Stimulated activated CD8-positive, alpha-beta memory T cell treated with anti-CD3 and anti-CD28 coated beads, Interleukin-4, amount 100 ng/mL, for 4 hours (primary cell): ENCODE data around the gene ATXN1.
A peak's percentile ranks its signal among the peaks of the same experiment; 100 is the strongest.

Experiments
- DNase-seq, 2 donors: peaks; one replicate each; pipeline ENCODE4 v3.0.0-alpha.2; 2020; ENCODE audit warnings: low read depth in 2 of 2, low spot score in 1 of 2

ATXN1 gene

DNA sequence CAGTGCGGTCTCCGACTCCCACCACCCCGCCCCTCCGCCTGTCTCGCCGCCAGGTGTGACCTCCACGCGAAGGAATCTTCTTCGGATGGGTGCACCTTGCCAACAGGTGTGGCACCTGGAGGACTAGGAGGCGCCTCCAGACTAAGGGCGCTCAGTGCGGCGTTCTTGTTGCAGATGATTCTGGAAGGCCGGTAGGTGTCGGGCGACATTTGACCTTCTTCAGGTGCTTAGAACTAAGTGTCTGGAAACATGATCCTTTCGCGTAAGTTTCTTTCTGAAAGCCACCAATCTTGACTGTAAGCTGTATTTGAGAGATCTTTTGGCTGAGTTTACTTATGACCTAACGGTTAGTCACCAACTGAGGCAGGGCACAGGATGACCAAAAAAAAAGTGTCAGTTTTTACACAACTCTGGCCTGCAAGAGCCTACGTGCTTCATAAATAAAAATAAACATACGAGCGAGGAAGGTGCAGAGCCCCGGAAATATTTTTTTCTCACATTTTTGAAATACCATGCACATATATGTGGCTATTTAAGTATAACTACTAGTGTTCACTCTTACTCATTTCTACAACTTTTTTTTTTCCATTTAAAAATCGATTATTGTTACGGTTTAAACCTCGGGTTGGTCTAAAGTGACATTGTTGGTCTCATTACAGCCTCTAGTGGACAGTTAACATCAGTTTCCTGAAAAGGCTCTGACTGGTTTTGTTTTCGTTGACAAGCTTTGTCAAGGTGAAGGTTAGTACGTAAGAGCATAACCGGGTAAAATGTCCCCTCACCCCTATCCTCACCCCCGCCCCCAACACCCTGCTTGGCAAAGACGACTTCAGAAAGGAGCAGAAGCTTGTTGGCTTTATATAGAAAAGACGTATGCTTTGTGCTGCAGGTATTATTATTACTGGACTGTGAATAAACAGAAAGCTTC lies 1.6 kb upstream of the ATXN1 start:
- peak; percentile 24 for DNase-seq

DNA sequence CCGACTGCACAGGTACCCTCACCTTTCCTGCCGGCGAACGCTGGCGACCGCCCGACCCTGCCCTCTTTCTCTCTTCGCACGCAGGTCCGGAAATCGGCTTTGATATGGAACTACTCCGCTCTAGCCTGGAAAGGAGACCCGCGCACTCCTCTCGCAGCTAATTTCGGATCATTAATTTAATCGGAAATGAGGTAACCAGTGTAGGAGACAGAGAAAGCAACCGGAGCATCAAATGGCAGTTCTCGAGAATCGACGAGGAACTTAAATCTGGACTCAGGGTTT lies 949 bp upstream of the ATXN1 start:
- no peak for DNase-seq

DNA sequence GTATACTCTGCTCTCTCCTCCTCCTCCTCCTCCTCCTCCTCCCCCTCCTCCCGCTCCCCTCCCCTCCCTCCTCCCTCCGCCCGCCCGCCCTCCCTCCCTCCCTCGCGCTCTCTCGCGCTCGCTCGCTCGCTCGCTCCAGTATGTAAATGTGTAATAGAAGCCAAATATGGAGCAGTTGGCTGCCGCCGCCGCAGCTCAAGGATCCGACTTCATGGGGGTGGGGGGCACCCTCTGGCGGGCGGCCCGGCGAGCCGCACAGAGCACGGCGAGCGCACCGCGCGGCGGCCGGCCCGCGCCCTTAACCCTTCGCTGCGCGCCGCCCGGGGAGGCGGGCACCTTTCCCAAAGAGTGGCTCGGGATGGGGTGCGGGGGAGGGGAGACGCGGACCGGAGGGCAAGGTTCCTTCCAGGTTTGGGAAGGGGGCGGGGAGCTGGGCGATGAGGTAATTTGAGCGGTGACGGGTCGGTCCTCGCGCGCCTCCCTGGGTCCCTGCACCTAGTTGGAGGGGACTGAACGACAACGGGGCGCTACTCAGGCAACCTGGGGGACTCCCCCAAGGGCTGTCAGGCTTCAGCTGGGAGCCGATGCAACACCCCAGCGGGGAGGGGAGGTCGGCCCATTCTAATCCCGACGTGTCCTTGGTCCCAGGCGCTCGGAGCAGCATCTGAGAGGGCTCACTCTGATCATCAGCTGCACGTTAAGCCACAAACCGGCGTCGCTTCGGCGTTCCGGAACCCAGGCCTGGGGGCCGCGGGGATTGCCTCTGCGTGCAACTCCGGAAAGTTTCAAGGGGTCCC lies 409 bp upstream of the ATXN1 start:
- peak; percentile 58 to 69 for DNase-seq

DNA sequence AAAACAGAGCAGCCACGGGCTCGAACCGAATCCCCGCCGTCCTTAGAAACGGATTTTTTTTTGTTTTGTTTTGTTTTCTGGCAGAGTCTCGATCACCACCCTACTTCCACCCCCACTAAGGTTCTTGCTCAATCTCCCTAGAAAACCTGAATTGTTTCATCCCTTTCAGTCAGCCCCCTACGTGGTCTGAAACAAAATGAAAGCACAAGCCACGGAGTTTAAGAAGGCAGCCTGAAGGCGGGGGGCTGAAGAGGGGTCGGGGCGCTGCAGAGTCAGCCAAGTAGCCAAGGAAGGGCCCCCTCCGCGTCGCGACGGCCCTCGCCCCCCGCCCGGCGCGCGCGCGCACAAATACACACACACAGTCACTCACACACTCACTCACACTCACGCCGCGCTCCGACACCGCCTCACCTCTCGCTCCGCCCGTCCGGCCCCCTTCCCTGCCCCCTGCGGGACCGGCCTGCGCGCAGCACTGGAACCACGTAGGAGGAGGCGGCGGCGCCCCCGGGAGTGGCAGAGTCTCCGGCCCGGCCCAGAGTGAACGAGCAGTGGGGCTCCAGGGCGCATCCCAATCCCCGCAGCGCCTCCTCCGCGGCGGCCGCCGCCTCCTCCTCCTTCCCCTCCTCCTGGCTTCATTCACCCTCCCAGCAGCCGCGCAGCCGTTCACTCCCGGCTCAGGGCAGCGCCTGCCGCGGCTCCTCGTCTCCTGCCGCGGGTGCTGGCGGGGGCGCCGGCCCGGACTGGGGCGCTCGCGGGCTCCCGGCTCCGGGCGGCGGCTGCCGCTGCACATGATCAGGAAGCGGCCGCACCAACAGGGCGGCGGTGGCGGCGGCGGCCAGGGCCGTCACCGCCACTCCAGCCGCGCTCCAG lies 1.4 kb downstream of the ATXN1 start:
- peak; percentile 53 to 69 for DNase-seq

DNA sequence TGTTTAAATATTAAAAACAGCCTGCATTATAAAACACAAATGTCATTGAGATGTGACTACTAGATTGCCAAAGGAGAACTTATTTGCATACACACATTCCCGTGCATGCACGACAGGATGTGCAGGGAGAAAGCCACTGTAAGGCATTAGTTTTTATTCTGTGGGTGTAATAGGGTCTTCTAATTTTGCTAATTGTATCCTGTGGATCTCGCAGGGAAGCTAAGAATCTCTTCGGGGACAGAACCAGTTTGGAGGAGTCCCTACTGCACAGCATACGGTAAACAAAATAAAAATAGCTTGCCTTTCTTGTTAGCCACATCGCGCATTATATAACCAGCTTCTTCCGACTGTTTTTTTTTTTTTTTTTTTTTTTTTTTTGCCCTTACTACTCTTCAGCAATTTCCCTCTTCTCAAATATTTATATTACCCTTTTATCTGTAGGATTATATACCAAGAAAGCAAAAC lies 2.0 kb downstream of the ATXN1 start:
- no peak for DNase-seq

DNA sequence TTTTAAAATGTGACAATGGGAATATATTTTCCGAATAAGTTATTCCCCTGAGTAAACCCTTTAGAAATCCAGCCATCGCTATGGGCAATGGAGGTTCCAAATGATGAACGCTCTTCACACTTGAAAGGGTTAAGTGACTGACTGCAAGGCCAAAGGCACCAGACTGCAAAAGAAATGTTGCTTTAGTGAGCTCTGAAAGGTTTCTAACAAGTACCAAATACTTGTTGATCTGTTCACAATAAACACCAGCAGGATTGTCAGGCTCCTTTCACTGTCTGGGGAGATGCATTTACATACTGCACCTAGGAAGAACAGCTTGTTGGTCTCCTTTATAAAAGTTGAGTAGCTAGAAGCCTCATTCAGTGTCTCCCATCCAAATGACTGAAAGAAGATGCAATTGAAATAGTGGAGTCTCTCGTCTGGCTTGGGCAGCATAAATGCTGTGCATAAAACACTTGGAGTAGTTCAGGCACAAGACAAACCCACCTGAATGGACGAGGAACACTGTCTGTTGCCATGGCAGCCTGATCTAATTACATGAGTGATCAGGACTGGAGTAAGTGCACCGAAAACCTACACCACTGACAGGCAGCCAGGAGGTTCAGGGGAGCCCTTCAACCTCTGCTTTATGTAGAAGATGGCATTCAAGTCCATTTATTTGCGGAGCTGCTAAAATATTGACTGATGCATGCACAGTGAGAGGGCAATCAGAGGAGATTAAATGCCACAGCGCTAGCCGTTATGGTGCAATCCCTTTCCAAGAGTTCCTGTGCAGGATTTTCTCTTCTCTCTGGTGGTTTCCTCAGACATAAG lies 2.9 kb downstream of the ATXN1 start:
- DNase-seq: no peak

DNA sequence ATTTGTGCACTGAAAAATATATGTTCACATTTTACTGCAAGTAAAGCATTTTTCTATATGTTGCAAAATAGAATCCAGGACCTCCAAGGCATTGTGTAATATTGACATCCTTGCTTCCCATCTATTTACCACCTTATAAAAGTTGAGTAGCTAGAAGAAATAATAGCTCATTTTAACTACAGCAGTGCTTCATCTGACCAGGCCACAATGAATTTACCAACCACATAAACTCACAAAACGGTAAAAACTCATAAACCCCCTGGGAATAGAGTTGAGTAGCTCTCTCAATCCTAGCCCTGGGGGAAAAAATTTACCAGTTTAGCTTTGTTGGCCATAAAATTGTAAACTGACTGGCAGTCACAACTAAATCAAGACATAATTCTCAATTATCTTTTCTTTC lies 3.9 kb downstream of the ATXN1 start:
- DNase-seq: no peak

DNA sequence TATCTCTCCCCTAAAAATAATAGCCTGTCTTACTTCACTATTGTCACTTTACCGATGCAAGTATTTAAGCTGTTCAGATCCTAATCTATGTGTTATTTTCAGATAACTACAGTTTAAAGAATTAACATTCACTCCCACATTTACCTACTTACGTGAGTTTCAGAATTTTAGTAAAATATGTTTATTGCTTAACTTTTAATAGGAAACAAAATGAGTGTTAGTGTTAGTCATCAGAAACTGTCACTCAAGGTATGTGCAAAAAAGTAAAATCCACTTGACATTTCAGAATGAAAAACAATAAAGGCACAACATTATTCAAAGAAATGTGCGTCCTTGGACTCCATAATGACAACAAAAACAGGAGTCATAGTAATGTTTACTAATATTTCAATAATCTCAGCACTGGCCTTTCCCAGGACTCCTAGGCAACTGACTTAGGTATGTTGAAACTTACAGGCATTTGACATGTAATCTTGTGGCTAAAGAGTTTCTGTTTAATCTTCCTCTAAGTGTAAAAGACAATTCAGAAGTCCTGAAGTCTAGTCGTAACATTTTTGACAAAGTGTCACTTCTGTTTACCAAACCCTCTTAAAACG lies 4.5 kb downstream of the ATXN1 start:
- no peak for DNase-seq

DNA sequence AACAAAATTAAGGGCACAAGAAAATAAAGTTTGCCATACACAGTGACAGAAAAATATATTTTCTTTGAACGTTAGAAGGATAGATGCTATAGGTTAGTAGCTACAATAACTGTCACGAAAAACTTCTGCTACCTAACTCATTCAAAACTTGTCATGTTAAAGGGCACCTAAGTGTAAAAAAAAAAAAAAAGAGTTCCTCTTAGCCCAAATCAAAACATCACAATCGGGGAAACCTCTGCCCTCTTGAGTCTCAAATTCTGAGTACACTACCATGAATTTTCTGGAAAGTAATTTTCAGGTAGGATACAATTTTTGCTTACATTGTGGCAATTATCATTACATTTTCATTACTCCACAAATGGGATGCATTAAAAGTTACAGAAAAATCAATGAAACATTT lies 5.7 kb downstream of the ATXN1 start:
- no peak for DNase-seq

DNA sequence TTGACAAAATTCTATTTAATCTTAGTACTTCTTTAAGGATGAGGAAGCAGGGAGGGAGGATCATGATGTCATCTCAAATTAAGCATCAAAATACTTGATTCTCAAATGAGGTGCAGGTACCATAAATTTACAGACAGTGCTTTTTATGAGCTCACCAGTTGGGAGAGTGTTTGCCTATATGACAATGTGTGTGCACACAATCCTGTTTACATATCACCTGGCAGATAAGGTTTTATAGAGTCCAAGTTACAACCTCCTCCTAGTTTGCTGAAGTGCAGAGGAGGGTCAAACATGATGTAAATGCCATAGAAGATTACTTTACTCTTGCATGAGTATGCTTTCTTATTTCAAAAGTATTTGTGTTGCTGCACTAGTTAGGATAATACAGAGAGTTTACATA lies 6.4 kb downstream of the ATXN1 start:
- no peak for DNase-seq

DNA sequence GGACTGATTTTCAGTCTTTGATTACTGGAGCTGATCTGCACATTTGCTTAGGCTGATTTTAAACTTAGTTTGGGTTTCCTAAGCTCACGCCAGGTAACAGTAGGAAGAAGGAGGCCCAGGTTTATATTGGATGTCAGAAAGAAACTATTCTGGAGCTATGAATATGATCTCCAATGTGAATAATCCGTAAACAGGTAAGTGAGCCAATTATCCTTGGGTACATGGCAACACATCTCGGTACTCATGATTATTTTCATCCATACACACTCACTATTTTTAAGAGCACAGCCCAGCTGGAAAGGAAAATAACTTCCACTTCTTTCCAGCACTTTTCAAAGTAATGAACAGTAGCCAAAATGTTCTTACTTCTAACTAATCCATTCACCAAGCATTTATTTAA lies 7.0 kb downstream of the ATXN1 start:
- DNase-seq: no peak

DNA sequence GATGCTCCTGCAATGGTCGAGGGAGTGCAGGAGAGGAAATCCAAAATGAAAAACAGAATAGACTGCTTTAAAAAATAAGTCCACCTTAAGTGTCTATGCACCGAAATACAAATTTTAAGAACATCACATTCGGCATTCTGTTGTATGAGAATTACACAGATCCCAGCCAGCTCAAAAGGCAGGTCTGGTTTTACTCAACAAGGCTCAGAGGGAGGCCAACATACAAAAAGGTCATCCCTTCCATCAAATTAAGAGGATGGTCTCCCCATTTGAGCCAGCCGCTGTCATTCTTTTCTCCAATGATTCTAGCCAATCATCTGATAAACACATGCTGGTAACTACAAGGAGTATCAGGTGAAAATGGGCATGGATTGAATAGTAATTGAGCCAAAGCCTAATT lies 7.9 kb downstream of the ATXN1 start:
- DNase-seq: no peak

DNA sequence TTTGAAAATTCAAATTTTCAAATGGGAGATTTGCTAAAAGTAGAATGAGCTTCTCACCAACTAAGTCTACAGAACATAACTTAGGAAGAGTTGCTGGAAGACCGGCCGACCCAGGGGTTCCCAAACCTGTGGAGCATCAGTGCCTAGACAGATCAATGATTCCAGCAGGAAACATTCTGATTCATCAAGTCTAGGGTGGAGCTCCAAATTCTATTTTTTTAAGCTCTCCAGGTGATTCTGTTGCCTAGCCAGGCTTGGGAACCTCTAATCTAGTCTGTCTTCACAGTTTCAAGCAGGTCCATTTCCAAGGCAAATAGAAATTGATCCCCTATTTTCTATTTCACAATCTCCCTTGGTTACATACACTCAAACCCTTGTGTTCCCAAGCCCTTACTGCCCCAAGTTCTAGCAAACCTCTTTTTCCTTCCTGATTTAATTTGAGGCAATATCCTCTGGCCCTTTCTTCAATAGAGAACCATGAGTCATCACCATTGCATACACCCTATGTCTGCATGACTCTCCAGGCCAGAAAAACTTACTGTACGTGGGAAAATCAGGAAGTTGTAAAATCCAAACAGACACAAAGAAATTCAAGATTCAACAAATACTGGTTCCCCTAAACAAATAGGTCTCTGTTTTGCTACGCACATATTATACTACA lies 8.9 kb downstream of the ATXN1 start:
- DNase-seq: no peak

DNA sequence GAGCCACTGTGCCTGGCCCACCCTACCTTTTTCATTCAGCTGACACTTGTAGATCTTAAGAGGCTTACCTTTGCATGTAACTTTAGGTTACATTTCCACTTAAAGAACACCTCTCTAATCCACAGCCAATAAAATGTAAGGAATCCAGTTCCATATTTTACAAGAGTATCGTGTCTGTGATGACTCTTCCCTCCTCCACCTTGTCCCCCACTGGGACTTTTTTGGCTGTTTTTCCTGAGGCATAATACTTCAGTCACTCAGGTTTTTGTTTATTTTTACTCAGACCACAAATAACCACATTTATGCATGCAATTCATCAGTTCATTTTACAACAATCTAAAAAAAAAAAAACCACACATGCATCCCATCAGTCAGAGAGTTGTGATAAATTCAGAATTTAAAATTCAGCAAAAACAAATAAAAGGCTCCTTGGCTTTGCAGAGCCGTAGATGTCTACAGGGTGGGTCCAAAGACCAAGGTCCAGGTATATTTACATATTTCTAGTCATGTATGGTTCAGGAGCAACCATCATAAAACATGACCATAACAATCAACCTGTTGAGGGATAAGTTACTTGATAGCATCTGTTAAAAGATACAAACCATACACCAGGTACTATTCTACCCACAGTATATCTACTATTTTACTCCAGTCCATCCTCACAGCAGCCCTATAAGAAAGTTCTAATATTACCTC lies 9.9 kb downstream of the ATXN1 start:
- DNase-seq: no peak

DNA sequence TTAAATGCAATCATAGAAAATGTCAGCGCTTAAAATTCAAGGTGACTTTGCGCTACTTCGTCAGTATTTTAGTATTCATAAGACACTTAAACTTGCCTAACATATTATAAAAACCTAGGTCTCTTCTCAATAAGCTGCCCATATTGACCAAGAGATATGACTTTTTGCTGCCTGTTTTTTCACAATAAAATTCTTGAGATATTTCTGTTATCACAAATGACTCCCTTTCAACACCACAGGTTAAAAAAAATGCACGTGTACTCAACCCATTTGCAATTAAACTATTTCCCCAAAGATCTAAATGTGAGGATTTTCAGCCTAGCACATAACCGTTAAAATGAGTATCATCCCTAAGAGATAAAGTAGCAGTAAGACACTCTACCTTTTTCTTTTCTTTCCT lies 10.7 kb downstream of the ATXN1 start:
- no peak for DNase-seq

DNA sequence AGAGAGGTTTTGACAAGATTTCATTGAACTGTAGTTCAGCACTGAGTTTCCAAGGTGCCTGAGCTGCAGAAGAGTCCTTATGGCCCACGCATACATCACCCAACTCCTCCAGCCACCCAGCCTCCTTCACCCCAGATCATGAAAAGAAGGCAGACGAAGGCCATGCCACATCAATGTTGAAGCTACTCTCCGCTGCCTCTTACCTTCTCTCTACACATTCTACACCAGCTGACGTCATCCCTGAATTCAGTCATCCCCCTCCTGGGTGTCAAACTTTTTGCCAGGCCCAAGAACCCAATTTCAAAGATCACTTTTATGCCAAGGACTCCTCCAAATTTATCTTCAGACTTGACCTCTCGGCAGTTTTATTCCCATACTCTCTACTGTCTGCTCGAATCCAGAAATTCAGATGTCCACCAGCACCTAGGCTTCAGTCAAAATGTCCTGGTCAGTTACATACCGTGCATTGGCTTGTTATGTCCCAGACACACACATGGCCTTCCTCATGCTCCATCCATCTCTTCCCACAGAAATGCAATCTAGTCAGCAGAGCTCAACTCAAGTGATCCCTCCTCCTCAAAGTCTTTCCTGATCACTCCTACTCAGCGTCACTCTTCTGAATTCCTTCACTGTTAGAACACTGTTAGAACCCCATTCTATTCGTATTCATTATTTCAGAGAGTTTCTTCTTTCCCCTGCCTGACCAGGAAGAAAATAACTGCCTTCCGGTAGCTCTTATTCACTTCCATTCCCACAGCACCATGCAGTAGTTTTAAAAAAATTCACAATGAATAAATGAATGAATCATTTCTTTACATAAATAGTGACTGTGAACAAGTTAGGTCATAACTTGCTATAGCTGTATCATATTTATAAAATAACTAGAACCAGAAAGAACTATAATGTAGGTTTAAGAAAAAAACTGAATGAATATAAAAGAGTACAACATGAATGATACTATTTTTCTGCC lies 11.5 kb downstream of the ATXN1 start:
- no peak for DNase-seq

DNA sequence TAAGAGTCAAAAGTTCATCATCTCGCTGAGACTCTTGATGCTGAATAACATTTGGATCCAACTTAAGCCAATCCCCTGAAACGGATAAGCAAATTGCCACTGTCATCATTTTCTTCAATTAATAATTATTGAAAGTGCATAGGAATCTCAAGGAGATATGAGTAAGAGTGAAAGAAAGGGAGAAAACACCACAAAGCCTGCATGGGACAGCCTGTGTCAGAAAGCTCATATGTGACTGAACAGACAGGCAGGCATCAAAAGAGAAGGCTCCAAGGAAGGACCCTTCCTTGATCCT lies 13.3 kb downstream of the ATXN1 start:
- DNase-seq: no peak
